ENCODE data around the gene ASB15.
"Not testable (repeated sequence)": the region's sequence is repeated elsewhere in the genome, so short reads cannot be mapped to it uniquely, and the experiment has no call there.

ASB15 gene

GRCh38 chr7:123632808-123633207 is 31.2 kb downstream of the ASB15 start:
- DNase-seq (ENCODE audit: low read depth), result no peak
- no peak overlapping the region for H3K4me3 ChIP-seq (replicated peaks; ENCODE audit: low read depth, low read length)
- TF ChIP-seq, protein P1, sequence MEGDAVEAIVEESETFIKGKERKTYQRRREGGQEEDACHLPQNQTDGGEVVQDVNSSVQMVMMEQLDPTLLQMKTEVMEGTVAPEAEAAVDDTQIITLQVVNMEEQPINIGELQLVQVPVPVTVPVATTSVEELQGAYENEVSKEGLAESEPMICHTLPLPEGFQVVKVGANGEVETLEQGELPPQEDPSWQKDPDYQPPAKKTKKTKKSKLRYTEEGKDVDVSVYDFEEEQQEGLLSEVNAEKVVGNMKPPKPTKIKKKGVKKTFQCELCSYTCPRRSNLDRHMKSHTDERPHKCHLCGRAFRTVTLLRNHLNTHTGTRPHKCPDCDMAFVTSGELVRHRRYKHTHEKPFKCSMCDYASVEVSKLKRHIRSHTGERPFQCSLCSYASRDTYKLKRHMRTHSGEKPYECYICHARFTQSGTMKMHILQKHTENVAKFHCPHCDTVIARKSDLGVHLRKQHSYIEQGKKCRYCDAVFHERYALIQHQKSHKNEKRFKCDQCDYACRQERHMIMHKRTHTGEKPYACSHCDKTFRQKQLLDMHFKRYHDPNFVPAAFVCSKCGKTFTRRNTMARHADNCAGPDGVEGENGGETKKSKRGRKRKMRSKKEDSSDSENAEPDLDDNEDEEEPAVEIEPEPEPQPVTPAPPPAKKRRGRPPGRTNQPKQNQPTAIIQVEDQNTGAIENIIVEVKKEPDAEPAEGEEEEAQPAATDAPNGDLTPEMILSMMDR (IDR thresholded peaks at IDR 0.05; ENCODE audit: low read length, missing control alignments), result no peak

- TF ChIP-seq, protein P1 (IDR thresholded peaks at IDR 0.05; ENCODE audit: low read length, missing control alignments), result no peak
- H3K4me3 ChIP-seq (replicated peaks; ENCODE audit: low read depth, low read length), result no peak overlapping the region
- DNase-seq (ENCODE audit: low read depth), result peak; percentile 95
Observed at GRCh38 chr7:123633553-123633952, 31.9 kb downstream of the ASB15 start.

DNA sequence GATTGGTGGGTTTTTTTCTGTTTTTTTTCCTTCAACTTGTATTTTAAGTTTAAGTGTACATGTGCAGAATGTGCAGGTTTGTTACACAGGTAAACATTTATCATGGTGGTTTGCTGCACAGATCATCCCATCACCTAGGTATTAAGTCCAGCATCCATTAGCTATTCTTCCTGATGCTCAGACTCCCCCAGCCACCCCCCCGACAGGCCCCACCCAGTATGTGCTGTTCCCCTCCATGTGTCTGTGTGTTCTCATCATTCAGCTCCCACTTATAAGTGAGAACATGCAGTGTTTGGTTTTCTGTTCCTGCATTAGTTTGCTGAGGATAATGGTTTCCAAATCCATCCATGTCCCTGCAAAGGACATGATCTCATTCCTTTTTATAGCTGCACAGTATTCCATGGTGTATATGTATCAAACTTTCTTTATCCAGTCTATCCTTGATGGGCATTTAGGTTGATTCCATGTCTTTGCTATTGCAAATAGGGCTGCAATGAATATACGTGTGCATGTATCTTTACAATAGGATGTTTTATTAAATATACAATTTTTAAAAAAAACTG is 32.5 kb downstream of the ASB15 start:
- not testable (repeated sequence) for H3K4me3 ChIP-seq (replicated peaks; ENCODE audit: low read depth, low read length); DNase-seq (ENCODE audit: low read depth)

- TF ChIP-seq, protein P1 (IDR thresholded peaks at IDR 0.05; ENCODE audit: low read length, missing control alignments), result peak; percentile 76
Observed at GRCh38 chr7:123635551-123636359, 34.1 kb downstream of the ASB15 start.

GRCh38 chr7:123637203-123637602 is 35.6 kb downstream of the ASB15 start:
- no peak overlapping the region for H3K4me3 ChIP-seq (replicated peaks; ENCODE audit: low read depth, low read length)
- DNase-seq (ENCODE audit: low read depth), result no peak
- TF ChIP-seq, protein P1 (IDR thresholded peaks at IDR 0.05; ENCODE audit: low read length, missing control alignments), result peak; percentile 9

More at GRCh38 chr7:123635551-123636359, 34.1 kb downstream of the ASB15 start:
- no peak overlapping the region for H3K4me3 ChIP-seq (replicated peaks; ENCODE audit: low read depth, low read length)
- peak; percentile 81 for DNase-seq (ENCODE audit: low read depth)

DNA sequence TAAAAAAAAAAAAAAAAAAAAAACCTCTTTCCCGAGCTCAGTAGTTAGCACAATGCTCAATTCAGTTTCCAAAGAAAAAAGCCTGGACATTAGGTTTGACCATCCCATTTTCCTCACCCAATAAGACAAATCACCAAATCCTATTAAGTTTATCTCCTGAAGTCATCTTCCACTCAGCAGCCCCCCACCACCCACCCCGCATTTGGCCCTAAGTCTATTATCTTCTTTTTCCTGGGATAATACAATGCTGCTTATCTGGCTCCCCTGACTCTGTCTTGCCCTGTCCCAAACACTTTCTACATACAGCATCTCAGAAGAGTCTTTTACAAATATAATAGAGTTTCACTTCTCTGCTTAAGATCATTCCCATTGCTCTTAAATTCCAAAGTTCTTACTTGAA is 36.3 kb downstream of the ASB15 start:
- TF ChIP-seq, protein P1 (IDR thresholded peaks at IDR 0.05; ENCODE audit: low read length, missing control alignments), result no peak
- no peak for DNase-seq (ENCODE audit: low read depth)

GRCh38 chr7:123639631-123640030 is 38.0 kb downstream of the ASB15 start:
- TF ChIP-seq, protein P1 (IDR thresholded peaks at IDR 0.05; ENCODE audit: low read length, missing control alignments), result no peak
- H3K4me3 ChIP-seq (replicated peaks; ENCODE audit: low read depth, low read length), result no peak overlapping the region
- no peak for DNase-seq (ENCODE audit: low read depth)

More for the DNA sequence above, 36.3 kb downstream of the ASB15 start:
- no peak overlapping the region for H3K4me3 ChIP-seq (replicated peaks; ENCODE audit: low read depth, low read length)

Data from fibroblast of pulmonary artery (primary cell).